HepG2 (cell line): ENCODE measurements around the gene SMTN. TPM values are rescaled to one million over a fixed set of nuclear protein-coding genes. Genes with fewer than 3 reads are reported as not detected.
"Not testable (repeated sequence)": the region's sequence is repeated elsewhere in the genome, so short reads cannot be mapped to it uniquely, and the experiment has no call there.

Experiments used
- ATAC-seq: fragments of 200-7000 bp; cut with Tn5 transposase; 3 replicates; pipeline ENCODE4 v1.9.1; 2020; ENCODE audit warnings: mild to moderate bottlenecking, moderate library complexity
- BruUV-seq: library from RNA; stranded (reverse); fragments of 400-500 nt; replicated peaks from 2 replicates; lab custom pipeline; 2021; lab: Mats Ljungman, UMichigan
- CTCF ChIA-PET: fragments of 300-600 bp; formaldehyde crosslinking; extraction: SDS; loops from one replicate; lab custom pipeline; 2021; ENCODE audit warnings: low total read pairs, inconsistent platforms, low intra/inter-chr PET ratio; lab: Yijun Ruan, JAX
- POLR2A ChIA-PET: fragments of 350-600 bp; sonication (Branson Sonifier 250); formaldehyde crosslinking; loops from one replicate; lab custom pipeline; 2020; ENCODE audit warnings: antibody characterized with exemption, inconsistent platforms; lab: Yijun Ruan, JAX
- DNase-seq: peaks from one replicate; pipeline ENCODE4 v3.0.0-alpha.2; 2015; ENCODE audit warnings: low spot score
- FAIRE-seq: peaks from 3 replicates; lab custom pipeline; 2011; peaks lifted over from hg19 to GRCh38; lab: Jason Lieb, UNC
- H2AFZ ChIP-seq: one replicate; pipeline ENCODE4 v1.6.1; 2011; ENCODE audit warnings: low read length, inconsistent platforms
- H3K27ac ChIP-seq: fragments of 300-600 bp; 3 replicates; pipeline ENCODE4 v1.8.0; 2011; ENCODE audit warnings: mixed run types, mild to moderate bottlenecking, mixed read lengths, low read length, inconsistent platforms; ENCODE audit not compliant: insufficient read depth; ENCODE audit errors: extremely low read length
- H3K27me3 ChIP-seq, 2 experiments: fragments of 200-600 bp in 1 of 2; 2 replicates in 1 of 2; 3 replicates in 1 of 2; pipeline versions ENCODE4 v1.6.0 to v1.8.0; 2011; ENCODE audit warnings: low read length in 2 of 2, mild to moderate bottlenecking in 2 of 2, moderate library complexity in 2 of 2, inconsistent platforms in 1 of 2; ENCODE audit not compliant: insufficient read depth in 2 of 2, control insufficient read depth in 1 of 2
- H3K36me3 ChIP-seq, 2 experiments: fragments of 200-600 bp in 1 of 2; replicated peaks in 1 of 2; 2 replicates in 1 of 2; 3 replicates in 1 of 2; pipeline versions ENCODE4 v1.5.1 to v1.8.0; 2011; ENCODE audit warnings: low read length in 2 of 2, inconsistent platforms in 1 of 2; ENCODE audit not compliant: insufficient read depth in 2 of 2, control insufficient read depth in 1 of 2
- H3K4me1 ChIP-seq: 2 replicates; pipeline ENCODE4 v1.5.1; 2012; ENCODE audit warnings: low read length, inconsistent platforms; ENCODE audit not compliant: insufficient read depth
- H3K4me2 ChIP-seq: 2 replicates; pipeline ENCODE4 v1.6.0; 2011; ENCODE audit warnings: low read depth, low read length, inconsistent platforms
- H3K4me3 ChIP-seq, 3 experiments: fragments of 200-600 bp in 1 of 3; sonication (generic), shearing (Covaris generic) in 1 of 3; replicated peaks in 1 of 3; 2 replicates each; pipeline ENCODE4 v1.5.1; 2011 to 2016; ENCODE audit warnings: low read length in 3 of 3, inconsistent platforms in 2 of 3, low read depth in 2 of 3, mild to moderate bottlenecking in 2 of 3, control low read depth in 1 of 3, mixed read lengths in 1 of 3; ENCODE audit not compliant: insufficient read depth in 1 of 3
- H3K79me2 ChIP-seq: one replicate; pipeline ENCODE4 v1.6.1; 2011; ENCODE audit warnings: low read length, inconsistent platforms; ENCODE audit not compliant: insufficient read depth
- H3K9ac ChIP-seq: 2 replicates; pipeline ENCODE4 v1.6.0; 2011; ENCODE audit warnings: mild to moderate bottlenecking, low read depth, low read length, inconsistent platforms; ENCODE audit not compliant: insufficient read depth
- H3K9me3 ChIP-seq: 2 replicates; pipeline ENCODE4 v1.5.1; 2012; ENCODE audit warnings: mild to moderate bottlenecking, low read length
- H4K20me1 ChIP-seq: 2 replicates; pipeline ENCODE4 v1.6.0; 2011; ENCODE audit warnings: inconsistent platforms, mild to moderate bottlenecking, low read length, moderate library complexity; ENCODE audit not compliant: insufficient read depth
- WGBS: methylation state at CpG from one replicate; pipeline ENCODE4 v1.1.6; 2017; ENCODE audit warnings: low lambda C conversion rate; 5-methylcytosine and 5-hydroxymethylcytosine counted together
- in situ Hi-C: cut with HindIII; loops from 2 replicates; pipeline ENCODE4 v1.10.0; 2017; ENCODE audit warnings: low pct_unique_long_range_greater_than_20kb; ENCODE audit not compliant: extremely low pct_ligation_motif_present
- intact Hi-C: fragments of 100-400 bp; cut with micrococcal nuclease; formaldehyde crosslinking; loops from one replicate; pipeline ENCODE4 v1.10.0; 2022; ENCODE audit not compliant: unreplicated experiment
- polyA plus RNA-seq, 8 experiments: library from polyadenylated mRNA; depleted of rRNA in 3 of 8; stranded (reverse) in 7 of 8; unstranded in 1 of 8; fragments of >200 nt; fragmentation: Illumina TruSeq in 4 of 8; extraction: Trizol in 4 of 8; gene quantifications; 2 replicates each; pipeline versions ENCODE4 v1.2.1 to v1.2.3, GENCODE V29; 2011 to 2016; ENCODE audit warnings: low read depth in 4 of 8, missing spikeins in 1 of 8, mixed read lengths in 1 of 8; ENCODE audit not compliant: insufficient read depth in 1 of 8
- total RNA-seq, 5 experiments: library from RNA; depleted of rRNA; stranded (reverse); fragments of >200 nt; fragmentation: Illumina TruSeq; extraction: Trizol; gene quantifications; 2 replicates each; pipeline ENCODE4 v1.2.3, GENCODE V29; 2016; ENCODE audit warnings: low read depth in 1 of 5

SMTN gene
- total and polyA plus RNA-seq, 2 of the 13 experiments (the other 11 are each of a cell fraction or from before 2014, with no cell fraction given) = 14.7 to 26.1 TPM

GRCh38 chr22:31069691-31070314, 11.3 kb upstream of the SMTN start:
- H3K4me2 ChIP-seq, in situ Hi-C loops, H3K9ac ChIP-seq, intact Hi-C loops, H4K20me1 ChIP-seq, BruUV-seq, H3K4me3 ChIP-seq, DNase-seq, H2AFZ ChIP-seq, H3K36me3 ChIP-seq, CTCF ChIA-PET, H3K27ac ChIP-seq, POLR2A ChIA-PET, ATAC-seq, H3K9me3 ChIP-seq, FAIRE-seq, H3K27me3 ChIP-seq, H3K79me2 ChIP-seq: not testable (repeated sequence)
- WGBS = 85% methylated on average over 5 of the region's 6 CpGs
- H3K4me1 ChIP-seq = peaks cover 18% of the 10 kb centered on the region; the same call in 1 of the 2 replicates

GRCh38 chr22:31073125-31073524, 8.0 kb upstream of the SMTN start:
- ATAC-seq, BruUV-seq: not testable (repeated sequence)
- POLR2A ChIA-PET = interaction anchor here (1.0 kb wide), 1 partner anchor 10 kb away, joined by 3 read pairs; no protein-coding TSS in a partner anchor

GRCh38 chr22:31073545-31074145, 7.5 kb upstream of the SMTN start:
- H4K20me1 ChIP-seq, H3K27ac ChIP-seq, BruUV-seq, intact Hi-C loops, H3K9ac ChIP-seq, CTCF ChIA-PET, H3K27me3 ChIP-seq, H3K36me3 ChIP-seq, H2AFZ ChIP-seq, ATAC-seq, H3K4me3 ChIP-seq, in situ Hi-C loops, H3K79me2 ChIP-seq, H3K4me2 ChIP-seq, DNase-seq, H3K9me3 ChIP-seq, FAIRE-seq: not testable (repeated sequence)
- WGBS = 71% methylated on average over 4 of the region's 5 CpGs
- POLR2A ChIA-PET = interaction anchor here (1.0 to 1.7 kb wide), 2 partner anchors 9 kb away, joined by 3 to 6 read pairs; no protein-coding TSS in a partner anchor
- peaks cover 12% of the 10 kb centered on the region for H3K4me1 ChIP-seq

More at GRCh38 chr22:31073125-31073524, 8.0 kb upstream of the SMTN start:
- H3K27ac ChIP-seq, H3K4me3 ChIP-seq, DNase-seq, H2AFZ ChIP-seq, H3K4me1 ChIP-seq, H3K9ac ChIP-seq, H3K27me3 ChIP-seq, intact Hi-C loops, H4K20me1 ChIP-seq, H3K4me2 ChIP-seq, FAIRE-seq, CTCF ChIA-PET, H3K36me3 ChIP-seq, H3K9me3 ChIP-seq, in situ Hi-C loops, H3K79me2 ChIP-seq: not testable (repeated sequence)
- 94% methylated on average over 9 of the region's 9 CpGs for WGBS
